Epithelial cell of proximal tubule (primary cell): ENCODE measurements around the gene CEMIP2. TPM values are rescaled to one million over a fixed set of nuclear protein-coding genes. Genes with fewer than 3 reads are reported as not detected.
A peak's percentile ranks its signal among the peaks of the same experiment; 100 is the strongest.

Experiments used
- DNase-seq: peaks from one replicate; pipeline ENCODE4 v3.0.0-alpha.2; 2011; ENCODE audit warnings: low read depth
- H3K4me3 ChIP-seq: 2 replicates; pipeline ENCODE4 v1.5.1; 2011; ENCODE audit warnings: low read depth, mild to moderate bottlenecking, low read length
- total RNA-seq: library from RNA; depleted of rRNA; stranded (reverse); fragments of >200 nt; gene quantifications from 2 replicates; pipeline ENCODE4 v1.2.3, GENCODE V29; 2015
- TF ChIP-seq, protein P1 (sequence below): conservative IDR thresholded peaks from 2 replicates; pipeline ENCODE4 v1.5.1; 2012; ENCODE audit warnings: low read depth, mild to moderate bottlenecking, low read length

CEMIP2 gene
- total RNA-seq, 1 donor from 2014 or later = 58.8 TPM

DNA sequence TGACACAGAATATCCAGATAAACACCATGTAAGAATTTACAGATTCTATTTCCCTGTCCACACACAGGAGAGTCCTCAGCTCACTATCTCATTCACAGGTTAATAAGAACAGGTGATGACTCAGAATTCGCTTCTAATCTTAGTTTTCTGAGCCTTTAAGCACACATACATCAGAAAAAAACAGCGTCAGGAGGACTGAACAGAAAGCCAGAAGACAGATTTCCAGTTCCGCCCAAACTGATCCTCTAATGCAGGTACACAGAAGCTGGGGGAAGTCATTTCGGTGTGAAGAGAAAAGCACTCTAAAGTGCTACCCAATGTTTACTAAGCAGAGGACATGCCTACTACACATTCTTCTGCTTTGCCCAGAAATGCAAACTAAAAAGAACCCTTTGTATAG is 1.6 kb downstream of the CEMIP2 start:
- DNase-seq = no peak
- TF ChIP-seq, protein P1, sequence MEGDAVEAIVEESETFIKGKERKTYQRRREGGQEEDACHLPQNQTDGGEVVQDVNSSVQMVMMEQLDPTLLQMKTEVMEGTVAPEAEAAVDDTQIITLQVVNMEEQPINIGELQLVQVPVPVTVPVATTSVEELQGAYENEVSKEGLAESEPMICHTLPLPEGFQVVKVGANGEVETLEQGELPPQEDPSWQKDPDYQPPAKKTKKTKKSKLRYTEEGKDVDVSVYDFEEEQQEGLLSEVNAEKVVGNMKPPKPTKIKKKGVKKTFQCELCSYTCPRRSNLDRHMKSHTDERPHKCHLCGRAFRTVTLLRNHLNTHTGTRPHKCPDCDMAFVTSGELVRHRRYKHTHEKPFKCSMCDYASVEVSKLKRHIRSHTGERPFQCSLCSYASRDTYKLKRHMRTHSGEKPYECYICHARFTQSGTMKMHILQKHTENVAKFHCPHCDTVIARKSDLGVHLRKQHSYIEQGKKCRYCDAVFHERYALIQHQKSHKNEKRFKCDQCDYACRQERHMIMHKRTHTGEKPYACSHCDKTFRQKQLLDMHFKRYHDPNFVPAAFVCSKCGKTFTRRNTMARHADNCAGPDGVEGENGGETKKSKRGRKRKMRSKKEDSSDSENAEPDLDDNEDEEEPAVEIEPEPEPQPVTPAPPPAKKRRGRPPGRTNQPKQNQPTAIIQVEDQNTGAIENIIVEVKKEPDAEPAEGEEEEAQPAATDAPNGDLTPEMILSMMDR = no peak
- H3K4me3 ChIP-seq = peak overlapping the region; percentile 87

GRCh38 chr9:71765693-71766092 is 2.6 kb downstream of the CEMIP2 start:
- DNase-seq = no peak
- TF ChIP-seq, protein P1 = no peak
- H3K4me3 ChIP-seq = peak overlapping the region; percentile 87

DNA sequence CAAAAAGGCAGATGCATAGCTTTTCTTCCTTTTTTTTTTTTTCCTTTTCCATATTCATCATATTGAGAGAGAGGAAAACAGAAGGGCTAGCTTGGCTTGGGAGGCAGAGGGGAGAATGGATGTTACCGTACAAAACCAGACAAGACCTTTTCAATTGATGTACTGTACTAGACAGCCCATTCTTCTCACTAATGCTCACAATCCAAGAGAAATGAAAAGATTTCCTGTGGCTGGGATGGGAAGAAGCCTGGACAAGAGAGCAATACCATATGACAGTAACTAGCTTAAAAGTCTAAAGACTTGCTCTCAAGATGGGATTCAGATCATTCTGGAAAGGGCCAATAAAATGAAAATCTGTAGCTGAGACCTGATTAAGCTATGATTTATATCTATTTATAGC is 3.4 kb downstream of the CEMIP2 start:
- TF ChIP-seq, protein P1 = no peak
- DNase-seq = no peak
- peak overlapping the region; percentile 87 for H3K4me3 ChIP-seq

- H3K4me3 ChIP-seq = peak overlapping the region; percentile 87
- TF ChIP-seq, protein P1 = no peak
- no peak for DNase-seq
Measured at GRCh38 chr9:71764463-71764862, 3.9 kb downstream of the CEMIP2 start.

DNA sequence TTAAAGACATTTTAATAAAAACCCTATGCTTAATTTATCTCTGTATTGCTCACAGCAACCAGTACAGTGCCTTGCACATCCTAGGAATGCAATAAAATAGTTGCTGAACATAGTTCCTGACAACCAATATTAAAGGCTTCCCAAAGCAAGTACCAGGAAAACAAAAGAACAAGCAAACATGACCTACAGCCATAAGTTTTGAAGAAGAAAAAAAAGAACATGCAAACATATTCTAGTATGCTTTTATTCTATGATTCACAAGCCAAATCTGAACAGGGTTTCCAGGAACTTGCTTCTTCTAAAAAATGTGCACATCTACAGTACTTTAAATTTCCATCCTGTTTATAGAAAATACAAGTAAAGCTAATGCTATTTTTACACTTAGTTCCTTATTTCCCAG is 4.5 kb downstream of the CEMIP2 start:
- H3K4me3 ChIP-seq = peak overlapping the region; percentile 87
- TF ChIP-seq, protein P1 = no peak
- no peak for DNase-seq

GRCh38 chr9:71762900-71763653 is 5.2 kb downstream of the CEMIP2 start:
- TF ChIP-seq, protein P1 = no peak
- peak; percentile 66 for DNase-seq
- peak overlapping the region; percentile 7 for H3K4me3 ChIP-seq

DNA sequence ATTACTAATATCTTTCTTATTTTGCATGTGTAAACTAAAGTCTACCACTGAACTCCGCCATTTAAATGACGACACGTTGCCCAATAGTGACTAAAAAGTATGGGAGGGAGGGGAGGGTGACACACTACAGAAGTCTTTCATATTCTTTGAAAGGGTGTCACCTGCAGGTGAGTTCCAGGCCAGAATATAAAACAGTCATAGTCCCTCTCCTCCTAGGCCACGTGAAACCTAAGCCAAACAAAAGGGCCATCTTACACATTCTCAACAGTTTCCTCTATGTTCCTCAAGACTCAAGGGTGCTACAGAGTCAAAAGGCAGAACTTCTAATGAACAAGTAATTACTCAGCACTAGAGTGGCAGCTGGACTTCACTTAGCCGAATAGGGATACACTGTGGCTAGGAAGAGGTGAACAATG is 6.4 kb downstream of the CEMIP2 start:
- no peak overlapping the region for H3K4me3 ChIP-seq
- TF ChIP-seq, protein P1 = no peak
- no peak for DNase-seq
